DOHH2 (cell line): ENCODE results near the gene MAP2K7.

Experiments used
- H3F3A ChIP-seq: fragments of 200-600 bp; sonication (generic), shearing (Covaris generic); 2 replicates; pipeline ENCODE4 v1.6.0; 2016; ENCODE audit warnings: antibody characterized with exemption, mild to moderate bottlenecking; ENCODE audit not compliant: control insufficient read depth, insufficient read depth
- H3K27ac ChIP-seq: fragments of 200-600 bp; sonication (generic); 2 replicates; pipeline ENCODE4 v1.5.1; 2014; ENCODE audit warnings: low read depth, mild to moderate bottlenecking, low read length, moderate library complexity
- H3K27me3 ChIP-seq: fragments of 200-600 bp; sonication (generic); 2 replicates; pipeline ENCODE4 v1.6.1; 2014; ENCODE audit warnings: mild to moderate bottlenecking, low read length, mixed read lengths; ENCODE audit not compliant: control insufficient read depth
- H3K36me3 ChIP-seq: fragments of 200-600 bp; sonication (generic); 2 replicates; pipeline ENCODE4 v1.6.1; 2014; ENCODE audit warnings: mild to moderate bottlenecking, low read length, moderate library complexity, mixed read lengths; ENCODE audit not compliant: control insufficient read depth
- H3K4me1 ChIP-seq: fragments of 200-600 bp; sonication (generic); 2 replicates; pipeline ENCODE4 v1.6.1; 2014; ENCODE audit warnings: mild to moderate bottlenecking, low read length, mixed read lengths; ENCODE audit not compliant: control insufficient read depth
- H3K4me2 ChIP-seq: fragments of 200-600 bp; sonication (generic); 2 replicates; pipeline ENCODE4 v1.6.0; 2014; ENCODE audit warnings: mild to moderate bottlenecking, low read length, moderate library complexity
- H3K4me3 ChIP-seq: fragments of 200-600 bp; sonication (generic); 2 replicates; pipeline ENCODE4 v1.5.1; 2014; ENCODE audit warnings: mild to moderate bottlenecking, low read length, mixed read lengths
- H3K79me2 ChIP-seq: fragments of 200-600 bp; sonication (generic); 2 replicates; pipeline ENCODE4 v1.6.1; 2014; ENCODE audit warnings: mild to moderate bottlenecking, low read length, mixed read lengths; ENCODE audit not compliant: control insufficient read depth
- H3K9me2 ChIP-seq: fragments of 200-600 bp; sonication (generic); replicated peaks from 2 replicates; pipeline ENCODE4 v1.6.1; 2014; ENCODE audit warnings: mild to moderate bottlenecking, low read length, mixed read lengths; ENCODE audit not compliant: control insufficient read depth
- H3K9me3 ChIP-seq: fragments of 200-600 bp; sonication (generic); 2 replicates; pipeline ENCODE4 v1.6.1; 2014; ENCODE audit warnings: antibody characterized with exemption, low read length, mixed read lengths; ENCODE audit not compliant: control insufficient read depth, insufficient read depth
- H4K20me1 ChIP-seq: fragments of 200-600 bp; sonication (generic); 2 replicates; pipeline ENCODE4 v1.6.0; 2014; ENCODE audit warnings: low read depth, mild to moderate bottlenecking, antibody characterized with exemption, low read length, moderate library complexity; ENCODE audit not compliant: control insufficient read depth, insufficient read depth
- CTCF ChIP-seq: fragments of 200-600 bp; sonication (generic); IDR thresholded peaks from one replicate; pipeline ENCODE4 v1.5.1; 2014; ENCODE audit warnings: antibody characterized with exemption, mild to moderate bottlenecking, low read depth, low read length; ENCODE audit not compliant: poor library complexity, severe bottlenecking
- EZH2phosphoT487 ChIP-seq: fragments of 200-600 bp; sonication (generic); IDR thresholded peaks from 2 replicates; pipeline ENCODE4 v1.6.1; 2017; ENCODE audit warnings: borderline replicate concordance, mild to moderate bottlenecking, antibody characterized with exemption, low read length, moderate library complexity, mixed read lengths

The MAP2K7 gene

GRCh38 chr19:7903244-7904073 lies at the start of gene MAP2K7:
Gene MAP2K7 (plus strand): TSS chr19:7903877. CDS start chr19:7903945, 68 bp downstream.
- peaks cover 20% of the 10 kb centered on the region for H3K36me3 ChIP-seq
- peak within 1 kb of the TSS; percentile 98 for H3K4me3 ChIP-seq
- peak within 1 kb of the TSS; percentile 98 for H3K4me2 ChIP-seq
- peak within 1 kb of the TSS; percentile 47 for H3K27ac ChIP-seq
- H3K4me1 ChIP-seq, result peaks cover 18% of the 10 kb centered on the region
- H4K20me1 ChIP-seq, result peaks cover 14% of the 10 kb centered on the region
- H3K27me3 ChIP-seq, result no peaks in the 10 kb centered on the region
- no peaks in the 10 kb centered on the region for H3F3A ChIP-seq
- no peaks in the 10 kb centered on the region for H3K9me2 ChIP-seq
- no peaks in the 10 kb centered on the region for H3K9me3 ChIP-seq
- peaks cover 45% of the 10 kb centered on the region for H3K79me2 ChIP-seq
- TF ChIP-seq CTCF (peak; percentile 80), EZH2phosphoT487 (no peak)

DNA sequence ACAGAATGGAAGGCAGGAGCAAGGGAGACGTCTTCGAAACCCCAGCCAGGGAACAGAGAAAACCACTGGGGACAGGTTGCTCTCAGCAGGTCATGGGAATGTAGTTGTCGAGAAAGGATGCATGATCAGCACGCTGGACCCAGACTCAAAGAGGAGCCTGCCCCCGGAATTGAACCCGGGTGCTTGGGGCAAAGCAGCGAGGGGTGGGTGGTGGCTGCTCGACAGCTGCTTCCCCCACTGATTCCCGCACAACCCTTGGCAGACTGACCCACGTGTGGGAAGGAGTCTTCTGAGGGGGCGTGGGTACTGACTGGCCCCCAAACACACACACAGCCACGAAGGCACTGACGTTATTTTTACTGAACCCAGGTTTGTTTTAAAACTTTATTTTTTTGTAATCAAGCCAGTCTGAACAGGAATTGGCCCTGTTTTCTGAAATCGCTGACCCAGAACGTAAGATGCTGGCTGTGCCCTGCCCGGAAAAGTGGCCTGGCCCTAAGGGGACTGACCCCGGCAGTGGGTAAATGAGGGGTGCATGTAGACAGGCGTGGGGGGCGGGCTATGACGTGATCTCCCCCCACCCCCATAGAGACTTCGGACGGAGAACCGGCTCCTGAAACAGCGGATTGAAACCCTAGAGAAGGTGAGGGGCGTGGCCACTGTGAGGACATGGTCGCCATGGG lies 48.1 kb upstream of the MAP2K7 start:
- Histone ChIP-seq H3K27me3 (peaks cover 14% of the 10 kb centered on the region), H3K9me3 (no peaks in the 10 kb centered on the region), H3F3A (no peaks in the 10 kb centered on the region), H3K27ac (no peak overlapping the region), H3K4me1 (peaks cover 12% of the 10 kb centered on the region), H3K4me3 (no peak overlapping the region), H4K20me1 (no peaks in the 10 kb centered on the region), H3K36me3 (no peaks in the 10 kb centered on the region), H3K79me2 (no peaks in the 10 kb centered on the region), H3K9me2 (no peaks in the 10 kb centered on the region), H3K4me2 (no peak overlapping the region)
- TF ChIP-seq EZH2phosphoT487 (no peak), CTCF (no peak)

- TF ChIP-seq CTCF (no peak), EZH2phosphoT487 (no peak)
- peaks cover 16% of the 10 kb centered on the region for H3K27me3 ChIP-seq
- H3K4me1 ChIP-seq, result peaks cover 12% of the 10 kb centered on the region
- H3K9me3 ChIP-seq, result no peaks in the 10 kb centered on the region
- H3F3A ChIP-seq, result no peaks in the 10 kb centered on the region
- no peaks in the 10 kb centered on the region for H3K36me3 ChIP-seq
- H3K4me3 ChIP-seq, result no peak overlapping the region
- H3K4me2 ChIP-seq, result no peak overlapping the region
- no peaks in the 10 kb centered on the region for H4K20me1 ChIP-seq
- H3K79me2 ChIP-seq, result no peaks in the 10 kb centered on the region
- no peaks in the 10 kb centered on the region for H3K9me2 ChIP-seq
- no peak overlapping the region for H3K27ac ChIP-seq
Observed at GRCh38 chr19:7856109-7856591, 47.5 kb upstream of the MAP2K7 start.
